ENCODE measurements around the gene TSPAN18.

Gene TSPAN18

DNA sequence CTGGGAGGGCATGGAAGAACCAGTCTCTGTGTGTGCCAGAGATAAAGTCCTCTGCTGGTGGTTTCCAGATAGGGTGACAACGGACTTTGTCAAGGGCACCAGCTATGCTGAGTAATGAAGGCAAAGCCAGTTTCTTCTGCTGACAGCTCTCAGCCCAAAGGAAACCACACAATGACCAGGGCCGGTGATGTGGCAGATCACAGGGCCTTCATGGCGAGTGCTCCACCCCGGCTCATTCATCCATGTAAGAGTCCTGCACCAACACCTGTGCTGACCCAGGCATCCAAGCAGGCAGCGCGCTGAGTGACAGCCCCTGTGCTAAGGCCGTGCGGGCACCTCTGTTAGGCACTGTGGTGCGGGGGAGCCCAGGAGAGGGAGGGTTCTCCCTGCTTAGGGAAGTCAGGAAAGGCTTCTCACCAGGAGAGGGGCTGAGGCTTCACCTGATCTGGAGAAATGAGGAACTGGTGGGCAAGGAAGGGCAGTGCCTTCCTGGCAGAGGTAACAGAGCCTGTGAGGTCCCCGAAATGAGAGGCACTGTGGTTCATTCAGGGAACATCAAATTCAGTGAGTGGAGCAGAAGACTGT is 190.1 kb downstream of the TSPAN18 start:
- DNase-seq (ENCODE audit: low spot score) = no peak

DNA sequence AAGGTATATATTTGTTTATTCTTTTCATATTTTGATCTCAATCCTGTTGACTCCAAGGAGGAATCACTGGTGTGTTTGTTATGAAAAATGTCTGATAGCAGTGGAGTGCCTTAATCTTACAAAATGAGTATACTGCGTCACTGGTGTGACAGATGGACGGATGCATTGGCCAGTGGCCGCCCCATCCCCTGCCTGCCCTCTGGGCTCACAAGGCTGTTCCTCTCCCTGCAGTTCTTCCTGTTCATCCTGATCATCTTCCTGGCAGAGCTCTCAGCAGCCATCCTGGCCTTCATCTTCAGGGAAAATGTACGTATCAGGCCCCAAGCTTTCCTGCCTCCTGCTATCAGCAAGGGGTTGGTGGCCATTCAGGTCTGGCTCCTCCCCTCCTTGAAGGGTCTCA is 191.0 kb downstream of the TSPAN18 start:
- DNase-seq (ENCODE audit: low spot score) = no peak

DNA sequence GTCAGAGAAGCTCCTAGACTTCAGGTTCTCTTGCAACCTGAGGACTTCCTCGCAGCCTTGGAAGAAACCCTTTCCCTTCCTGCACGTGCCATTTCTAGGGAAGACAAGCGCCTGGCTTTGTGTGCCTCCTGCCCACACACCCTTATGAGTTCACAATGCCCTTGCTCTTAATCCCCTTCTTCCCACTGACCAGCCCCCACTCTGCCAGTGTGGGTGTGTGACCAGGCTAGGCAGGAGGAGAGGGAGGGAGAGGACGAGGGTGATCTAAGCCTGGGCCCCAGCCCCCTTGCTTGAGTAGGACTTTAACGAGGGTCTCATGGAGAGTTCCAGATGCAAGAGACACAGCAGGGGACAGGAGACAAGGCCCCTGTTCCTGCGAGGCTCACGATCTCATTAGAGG is 193.7 kb downstream of the TSPAN18 start:
- DNase-seq (ENCODE audit: low spot score) = no peak

DNA sequence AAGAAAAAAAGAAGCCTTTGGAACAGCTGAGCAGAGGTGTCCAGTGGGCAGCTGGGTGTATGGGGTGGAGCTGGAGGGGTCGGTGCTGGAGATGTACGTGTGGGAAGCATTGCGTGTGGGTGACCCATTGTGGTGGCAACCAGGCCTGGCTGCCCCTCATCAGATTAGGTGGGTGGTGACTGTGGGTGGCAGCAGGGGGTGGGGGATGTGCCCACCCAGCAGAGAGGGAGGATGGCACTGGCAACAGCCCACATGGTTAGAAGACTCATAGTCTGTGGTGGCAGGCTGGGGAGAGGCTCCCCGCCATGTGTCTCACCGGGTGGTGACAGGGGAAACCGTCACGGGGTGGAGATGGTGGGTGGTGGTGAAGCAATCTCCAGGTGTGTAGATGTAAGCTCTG is 196.4 kb downstream of the TSPAN18 start:
- no peak for DNase-seq (ENCODE audit: low spot score)

DNA sequence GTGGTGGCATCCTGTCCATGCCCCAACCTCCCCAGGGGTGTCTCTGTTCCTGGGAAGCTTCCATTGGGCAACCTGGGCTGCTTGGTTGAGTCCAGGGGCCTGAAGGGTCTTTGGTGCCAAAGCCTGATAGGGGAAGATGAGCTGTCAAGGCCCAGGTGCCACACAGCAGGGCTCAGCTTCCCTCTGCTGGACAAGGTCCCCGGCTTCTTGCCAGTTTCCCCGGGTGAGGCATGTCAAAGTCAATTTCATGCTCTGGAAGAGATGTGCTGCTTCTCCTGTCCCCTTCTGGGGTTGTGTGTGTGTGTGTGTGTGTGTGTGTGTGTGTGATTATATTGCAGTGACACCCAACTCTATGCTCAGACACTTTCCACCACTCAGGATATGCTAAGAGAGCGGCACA is 197.0 kb downstream of the TSPAN18 start:
- DNase-seq (ENCODE audit: low spot score) = no peak

DNA sequence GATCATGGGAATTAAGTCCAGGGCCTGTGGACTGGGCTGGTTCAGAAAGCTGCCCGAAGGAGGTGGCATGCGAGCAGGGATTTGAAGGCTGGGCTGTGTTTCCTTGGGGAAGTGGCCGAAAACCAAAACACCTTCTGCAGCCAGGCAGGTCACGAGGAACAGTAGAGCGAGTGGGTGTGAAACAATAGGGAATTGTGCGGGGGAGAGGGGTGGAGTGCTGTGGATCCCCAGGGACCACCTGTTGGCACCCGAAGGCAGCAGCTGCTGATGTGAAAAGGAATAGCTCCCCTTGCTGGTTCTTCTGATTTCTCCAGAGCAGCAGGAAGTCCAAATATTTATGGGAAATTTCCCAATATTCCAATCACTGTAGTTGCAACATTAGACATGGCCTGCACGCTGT is 199.3 kb downstream of the TSPAN18 start:
- DNase-seq (ENCODE audit: low spot score) = no peak

DNA sequence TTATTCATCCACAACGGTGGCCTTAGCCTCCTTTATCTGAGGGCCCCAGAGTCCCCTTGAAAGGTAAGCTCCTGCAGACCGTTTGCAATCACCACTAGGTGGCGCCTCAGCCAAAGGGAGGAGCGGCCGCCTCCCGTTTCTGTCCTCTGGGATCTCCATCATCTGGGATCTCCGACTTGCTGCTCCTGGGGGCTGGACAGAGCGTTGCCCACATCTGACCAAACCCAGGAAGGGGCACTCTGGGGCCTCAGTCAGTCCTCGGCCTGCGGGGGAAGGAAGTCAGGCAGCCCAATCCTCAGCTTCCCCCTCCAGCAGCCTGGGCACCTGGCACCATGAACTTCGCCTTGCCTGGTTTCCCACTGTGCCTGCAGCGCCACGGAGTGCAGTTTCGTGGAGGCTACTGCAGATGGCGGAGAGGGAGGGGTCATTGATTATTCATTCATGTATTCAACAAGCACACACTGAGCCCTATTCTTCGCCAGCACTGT is 200.5 kb downstream of the TSPAN18 start:
- peak; percentile 67 for DNase-seq (ENCODE audit: low spot score)

DNA sequence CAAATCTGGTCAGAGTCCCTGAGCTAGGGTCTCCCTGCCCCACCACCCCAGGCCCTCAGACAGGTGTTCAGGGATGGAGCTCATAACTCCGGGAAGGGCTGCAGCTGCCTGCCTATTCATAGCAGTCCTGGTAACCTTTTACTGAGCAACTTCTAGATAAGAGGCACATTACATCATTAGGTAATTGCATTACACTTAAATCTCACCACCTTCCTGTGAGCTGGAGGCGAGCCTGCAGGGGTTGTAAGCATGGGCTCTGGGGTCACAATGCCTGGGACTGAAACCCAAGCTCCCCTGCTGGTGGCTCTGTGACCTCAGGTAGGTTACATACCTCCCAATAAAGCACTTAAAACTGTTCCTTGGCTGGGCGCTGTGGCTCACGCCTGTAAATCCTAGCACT is 201.4 kb downstream of the TSPAN18 start:
- no peak for DNase-seq (ENCODE audit: low spot score)

DNA sequence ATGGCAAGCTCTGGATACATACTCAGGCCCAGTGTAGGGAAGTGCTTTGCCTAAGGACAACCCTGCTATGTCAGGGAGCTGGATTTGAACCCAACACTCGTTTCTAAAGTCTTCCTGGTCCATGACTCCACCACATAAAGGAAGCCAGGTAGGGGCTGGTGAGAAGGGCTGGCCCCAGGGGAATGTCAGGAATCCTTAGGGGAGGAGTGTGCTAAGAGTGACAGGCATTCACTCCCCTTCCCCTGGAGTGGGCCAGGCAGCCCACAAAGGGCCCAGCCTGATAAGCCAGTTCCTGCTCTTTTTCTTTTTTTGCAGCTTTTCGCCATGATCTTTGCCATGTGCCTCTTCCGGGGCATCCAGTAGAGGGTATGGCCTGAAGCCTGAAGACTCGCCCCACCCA is 202.1 kb downstream of the TSPAN18 start:
- no peak for DNase-seq (ENCODE audit: low spot score)

DNA sequence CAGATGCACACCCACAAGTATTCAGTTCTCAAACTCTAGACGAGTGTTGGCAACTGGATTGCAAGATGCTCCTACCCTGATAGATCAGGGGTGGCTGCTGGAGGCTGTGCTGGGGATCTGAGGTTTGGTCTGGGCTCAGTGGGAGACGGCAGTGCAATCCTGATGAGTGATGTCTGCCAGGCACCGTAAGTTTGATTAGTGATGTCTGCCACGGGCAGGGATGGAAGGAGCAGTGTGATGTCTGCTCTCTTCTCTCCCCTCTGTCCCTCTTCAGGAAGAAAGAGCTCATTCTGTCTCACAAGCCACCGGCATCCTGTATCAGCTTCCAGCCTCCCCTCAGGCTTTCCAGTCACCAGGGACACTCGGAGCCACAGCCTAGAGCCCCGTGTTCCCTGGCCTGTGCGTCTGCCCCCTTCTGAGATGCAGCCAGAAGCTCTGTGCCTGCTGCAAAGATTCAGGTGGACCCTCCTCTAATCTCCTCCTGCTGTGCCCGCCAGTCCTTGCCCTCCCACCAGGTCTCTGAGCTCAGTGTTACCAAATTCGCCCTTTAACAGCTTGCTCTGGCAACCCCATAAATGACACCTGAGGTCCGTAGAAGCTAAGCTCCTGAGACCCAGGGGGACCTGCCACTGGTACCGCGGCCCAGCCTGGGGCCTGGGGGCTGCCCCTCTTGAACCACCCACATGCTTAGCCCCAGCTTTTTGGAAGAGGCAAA is 204.0 kb downstream of the TSPAN18 start:
- no peak for DNase-seq (ENCODE audit: low spot score)

DNA sequence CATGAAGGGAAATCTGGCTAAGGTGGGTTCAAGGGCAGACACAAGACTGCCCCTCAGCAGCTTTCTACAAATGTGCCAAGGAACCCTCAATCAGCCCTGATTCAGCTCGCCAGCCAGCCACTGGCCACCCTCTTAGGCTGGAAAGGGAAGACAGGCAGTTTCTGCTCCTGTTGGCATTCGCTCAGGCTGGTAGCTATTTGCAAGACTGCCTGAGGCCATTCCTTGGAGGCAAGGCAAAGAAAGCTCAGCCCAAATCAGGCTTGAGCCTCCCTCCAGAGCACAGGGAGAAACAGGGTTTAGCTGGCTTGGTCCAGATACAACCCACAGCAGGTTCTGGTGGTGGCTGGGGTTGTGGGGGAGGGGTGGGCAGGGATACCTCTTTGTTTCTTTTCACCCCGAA is 204.7 kb downstream of the TSPAN18 start:
- no peak for DNase-seq (ENCODE audit: low spot score)

DNA sequence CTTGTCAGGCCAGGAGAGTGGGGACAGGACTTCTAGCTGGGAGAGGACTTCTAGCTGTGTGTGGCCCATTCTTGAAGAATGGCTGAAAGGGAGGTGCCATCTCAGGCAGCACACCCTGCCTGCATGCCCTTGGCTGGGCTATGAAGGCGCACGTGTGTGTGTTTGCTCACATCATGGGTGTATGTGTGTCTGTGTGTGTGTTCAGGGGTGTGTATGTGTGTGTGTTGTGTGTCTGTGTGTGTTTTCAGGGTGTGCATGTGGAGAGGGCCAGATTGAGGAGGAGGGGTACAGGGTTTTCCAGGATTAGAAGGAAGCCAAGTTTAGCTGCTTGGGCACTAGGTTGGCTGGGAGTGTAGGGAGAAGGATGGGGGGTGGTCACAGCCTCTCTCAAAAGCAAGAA is 207.3 kb downstream of the TSPAN18 start:
- no peak for DNase-seq (ENCODE audit: low spot score)

DNA sequence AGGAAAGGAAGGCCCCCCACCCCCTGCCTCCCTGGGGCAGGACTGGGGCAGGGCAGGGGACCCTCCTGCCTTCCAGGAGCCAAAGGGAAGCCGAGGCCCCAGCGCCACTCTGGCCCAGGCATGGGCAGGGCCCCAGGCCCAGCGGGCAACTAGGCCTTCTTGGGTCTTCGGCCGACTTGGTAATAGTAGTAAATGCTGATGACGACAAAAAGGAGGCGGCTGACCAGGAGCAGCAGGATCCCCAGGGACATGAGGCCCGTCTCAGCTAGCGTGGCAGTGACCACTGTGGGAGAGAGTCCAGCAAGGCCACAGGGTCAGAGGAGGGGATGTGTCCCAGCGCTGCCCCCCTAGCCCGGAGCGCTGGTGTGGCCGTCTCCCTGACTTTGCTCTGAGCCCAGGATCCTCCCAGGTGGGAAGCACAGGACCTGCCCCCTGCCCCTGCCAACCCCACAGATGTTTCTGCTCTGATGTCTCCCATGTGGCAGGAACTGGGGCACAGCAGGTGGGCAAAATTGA is 208.0 kb downstream of the TSPAN18 start:
- no peak for DNase-seq (ENCODE audit: low spot score)

DNA sequence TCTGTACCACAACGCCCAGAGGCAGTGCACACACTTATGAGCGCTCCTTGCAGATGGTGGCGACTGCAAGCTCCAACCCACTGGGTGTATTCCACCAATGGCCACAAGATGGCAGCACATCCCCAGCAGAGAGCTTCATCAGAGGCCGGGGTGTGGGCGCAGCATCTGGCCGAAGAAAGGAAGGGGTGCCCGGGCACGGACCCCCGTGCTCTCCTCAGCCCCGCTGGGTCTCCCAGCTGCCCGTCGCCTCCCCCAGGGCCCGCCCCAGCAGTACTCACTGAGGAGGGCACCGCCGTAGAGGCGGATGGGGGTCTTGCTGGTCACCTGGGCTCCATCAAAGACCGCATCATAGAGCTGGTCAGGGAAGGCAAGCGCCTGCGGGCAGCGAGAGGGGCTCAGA is 209.8 kb downstream of the TSPAN18 start:
- peak; percentile 70 for DNase-seq (ENCODE audit: low spot score)

DNA sequence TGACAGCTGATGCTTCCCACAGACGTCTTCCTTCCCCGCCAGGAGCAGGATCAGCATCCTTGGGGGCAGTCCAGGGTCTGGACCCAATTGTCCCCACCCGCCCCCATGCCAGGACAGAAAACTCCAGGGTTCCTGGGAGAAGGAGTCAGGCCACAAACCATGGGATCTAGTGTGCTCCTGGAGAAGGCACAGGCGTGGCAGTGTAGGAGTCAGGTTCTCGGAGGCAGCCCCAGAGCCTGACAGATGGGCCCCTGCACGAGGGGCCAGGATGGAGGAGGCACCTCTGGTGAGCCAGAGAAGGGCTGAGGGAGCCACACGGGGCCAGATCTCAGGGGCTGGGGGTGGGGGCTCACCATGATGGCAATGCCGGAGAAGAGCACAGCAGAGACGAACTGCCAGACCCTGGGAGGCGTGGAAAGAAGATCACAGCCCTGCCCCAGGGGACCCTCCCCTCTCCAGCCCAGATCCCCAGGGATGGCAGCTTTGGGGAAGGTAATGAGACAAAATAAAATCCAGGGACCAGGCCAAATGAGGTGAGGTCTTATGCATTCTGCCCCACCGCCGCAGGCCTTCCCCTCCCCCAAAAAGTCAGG is 210.3 kb downstream of the TSPAN18 start:
- no peak for DNase-seq (ENCODE audit: low spot score)

DNA sequence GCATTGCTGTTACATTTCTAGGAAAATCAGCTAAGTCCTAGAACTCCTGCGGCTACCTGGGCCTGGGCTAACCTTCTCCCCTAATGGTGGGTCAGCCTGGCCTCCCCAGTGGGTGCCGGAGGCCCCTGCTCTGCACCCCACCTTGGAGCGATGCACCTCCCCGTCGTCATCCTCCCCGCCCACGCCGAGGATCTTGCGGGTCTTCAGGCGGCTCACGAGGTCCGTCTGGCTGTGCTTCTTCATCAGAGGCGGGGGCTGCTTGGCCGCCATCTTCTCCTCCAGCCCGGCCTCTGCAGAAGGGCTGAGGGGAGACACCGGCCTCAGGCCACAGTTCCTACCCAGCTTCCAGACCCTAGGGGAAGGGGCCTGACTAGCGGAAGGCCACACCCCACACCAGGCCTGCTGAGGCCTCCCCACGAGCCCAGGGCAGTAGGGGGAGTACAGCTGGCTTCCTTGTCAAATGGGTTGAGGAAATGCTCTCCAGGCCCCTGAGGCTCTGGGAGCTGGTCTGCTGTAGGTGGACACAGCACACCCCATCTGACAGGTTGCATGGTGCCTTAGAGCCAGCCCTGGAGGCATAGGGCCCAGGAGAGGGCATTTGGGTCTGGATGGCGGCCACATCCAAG is 211.4 kb downstream of the TSPAN18 start:
- DNase-seq (ENCODE audit: low spot score) = no peak

DNA sequence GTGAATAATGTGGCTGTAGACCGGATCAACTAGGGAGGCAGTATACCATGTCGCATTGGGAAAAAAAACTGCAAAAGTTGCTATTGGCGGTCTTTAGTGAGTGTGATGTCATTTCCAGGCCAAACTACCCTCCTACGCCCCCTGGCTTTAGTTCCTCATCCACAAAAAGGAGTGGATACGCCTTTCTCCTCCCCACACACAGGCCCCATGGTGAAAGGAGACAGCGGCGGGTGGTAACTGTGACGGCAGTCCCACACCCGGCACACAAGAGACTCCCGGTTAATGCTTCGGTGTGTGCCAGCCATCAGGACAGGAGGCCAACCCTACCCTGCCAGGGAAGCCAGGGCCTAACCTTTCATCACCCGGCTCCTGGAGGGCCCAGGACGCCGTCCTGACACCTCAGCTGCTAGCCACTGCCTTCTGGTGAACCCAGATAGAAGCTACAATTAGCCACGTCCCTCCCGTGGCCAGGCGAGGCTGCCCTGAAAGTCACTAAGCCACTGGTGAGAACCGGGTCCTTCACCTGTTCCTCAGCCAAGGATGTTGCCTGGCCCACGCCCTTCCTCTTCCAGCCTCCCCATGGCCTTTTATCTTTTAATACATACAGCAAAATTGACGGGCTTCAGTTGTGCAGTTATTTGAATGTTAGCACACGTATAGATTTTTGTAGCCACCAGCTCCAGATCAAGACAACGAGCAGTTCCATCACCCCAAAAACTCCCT is 213.1 kb downstream of the TSPAN18 start:
- DNase-seq (ENCODE audit: low spot score) = no peak

DNA sequence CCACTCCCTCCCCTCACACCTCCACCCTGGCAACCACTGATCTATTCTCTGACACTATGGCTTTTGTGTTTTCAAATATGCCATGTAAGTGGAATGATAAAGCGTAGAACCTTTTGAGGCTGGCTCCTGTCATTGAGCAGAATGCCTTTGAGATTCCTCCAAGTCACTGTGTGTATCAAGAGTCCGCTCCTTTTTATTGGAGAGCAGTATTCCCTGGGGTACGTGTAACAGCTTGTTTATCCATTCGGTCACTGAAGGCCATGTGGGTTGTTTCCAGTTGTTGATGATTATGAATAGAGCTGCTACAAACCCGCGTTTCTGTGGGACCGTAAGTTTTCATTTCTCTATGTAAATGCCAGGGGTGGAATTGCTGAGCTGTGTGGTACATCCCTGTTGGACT is 213.6 kb downstream of the TSPAN18 start:
- no peak for DNase-seq (ENCODE audit: low spot score)

DNA sequence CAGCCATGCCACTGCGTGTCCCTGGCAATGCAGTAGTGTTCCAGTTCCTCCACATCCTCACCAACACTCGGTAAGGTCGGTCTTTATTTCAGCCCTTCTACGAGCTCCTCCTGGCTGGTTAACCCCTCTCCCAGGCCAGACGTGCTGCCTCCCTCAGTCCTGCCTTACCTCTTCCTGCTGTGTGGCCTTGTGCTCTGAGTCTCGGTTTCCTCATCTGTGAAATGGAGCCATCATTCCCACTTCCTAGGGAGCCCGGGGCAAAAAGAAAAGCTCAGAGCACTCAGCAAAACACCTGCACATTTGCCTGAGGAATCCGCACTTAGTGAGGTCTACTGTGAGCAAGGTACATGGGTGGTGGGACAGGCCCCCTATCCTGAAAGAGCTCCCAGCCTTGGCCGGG is 214.1 kb downstream of the TSPAN18 start:
- DNase-seq (ENCODE audit: low spot score) = no peak

DNA sequence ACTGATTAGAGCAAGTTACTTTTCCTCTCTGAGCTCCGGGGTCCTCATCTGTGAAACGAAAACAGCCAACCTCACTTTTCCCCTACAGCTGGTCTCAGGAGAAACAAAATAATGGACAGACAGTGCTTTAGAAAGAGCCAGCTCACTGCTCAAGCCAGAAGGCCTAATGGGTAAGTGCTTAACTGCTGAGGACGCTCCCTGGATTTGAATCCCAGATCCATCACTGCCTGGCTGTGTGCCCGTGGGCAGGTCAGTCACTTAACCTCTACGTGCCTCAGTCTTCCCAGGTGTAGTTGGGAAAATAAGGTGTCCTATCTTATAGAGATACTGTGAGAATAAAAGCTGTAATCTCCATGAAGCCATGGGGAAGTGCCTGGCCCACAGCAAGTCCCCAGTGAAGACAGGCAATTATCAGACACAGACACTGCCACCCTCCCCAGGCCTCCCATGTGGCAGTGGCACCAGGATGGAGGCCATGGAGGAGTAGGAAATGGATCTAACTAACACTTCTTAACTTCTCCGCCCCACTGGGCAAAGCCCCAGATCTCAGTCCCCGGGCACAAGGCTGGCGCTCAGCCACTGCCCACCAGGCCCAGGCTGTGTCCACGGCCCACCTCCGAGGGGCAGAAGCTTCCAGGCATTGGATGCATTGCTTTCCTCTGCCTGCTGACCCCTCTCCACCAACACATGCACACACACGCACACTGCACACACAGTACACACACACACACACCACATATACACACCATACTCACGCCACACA is 214.7 kb downstream of the TSPAN18 start:
- DNase-seq (ENCODE audit: low spot score) = no peak

Measured in RKO (cell line).